DOHH2 (cell line): ENCODE measurements around the gene HMGXB3.

Experiments used
- H3F3A ChIP-seq: fragments of 200-600 bp; sonication (generic), shearing (Covaris generic); 2 replicates; pipeline ENCODE4 v1.6.0; 2016; ENCODE audit warnings: antibody characterized with exemption, mild to moderate bottlenecking; ENCODE audit not compliant: control insufficient read depth, insufficient read depth
- H3K27ac ChIP-seq: fragments of 200-600 bp; sonication (generic); 2 replicates; pipeline ENCODE4 v1.5.1; 2014; ENCODE audit warnings: low read depth, mild to moderate bottlenecking, low read length, moderate library complexity
- H3K27me3 ChIP-seq: fragments of 200-600 bp; sonication (generic); 2 replicates; pipeline ENCODE4 v1.6.1; 2014; ENCODE audit warnings: mild to moderate bottlenecking, low read length, mixed read lengths; ENCODE audit not compliant: control insufficient read depth
- H3K36me3 ChIP-seq: fragments of 200-600 bp; sonication (generic); 2 replicates; pipeline ENCODE4 v1.6.1; 2014; ENCODE audit warnings: mild to moderate bottlenecking, low read length, moderate library complexity, mixed read lengths; ENCODE audit not compliant: control insufficient read depth
- H3K4me1 ChIP-seq: fragments of 200-600 bp; sonication (generic); 2 replicates; pipeline ENCODE4 v1.6.1; 2014; ENCODE audit warnings: mild to moderate bottlenecking, low read length, mixed read lengths; ENCODE audit not compliant: control insufficient read depth
- H3K4me2 ChIP-seq: fragments of 200-600 bp; sonication (generic); 2 replicates; pipeline ENCODE4 v1.6.0; 2014; ENCODE audit warnings: mild to moderate bottlenecking, low read length, moderate library complexity
- H3K4me3 ChIP-seq: fragments of 200-600 bp; sonication (generic); 2 replicates; pipeline ENCODE4 v1.5.1; 2014; ENCODE audit warnings: mild to moderate bottlenecking, low read length, mixed read lengths
- H3K79me2 ChIP-seq: fragments of 200-600 bp; sonication (generic); 2 replicates; pipeline ENCODE4 v1.6.1; 2014; ENCODE audit warnings: mild to moderate bottlenecking, low read length, mixed read lengths; ENCODE audit not compliant: control insufficient read depth
- H3K9me2 ChIP-seq: fragments of 200-600 bp; sonication (generic); replicated peaks from 2 replicates; pipeline ENCODE4 v1.6.1; 2014; ENCODE audit warnings: mild to moderate bottlenecking, low read length, mixed read lengths; ENCODE audit not compliant: control insufficient read depth
- H3K9me3 ChIP-seq: fragments of 200-600 bp; sonication (generic); 2 replicates; pipeline ENCODE4 v1.6.1; 2014; ENCODE audit warnings: antibody characterized with exemption, low read length, mixed read lengths; ENCODE audit not compliant: control insufficient read depth, insufficient read depth
- H4K20me1 ChIP-seq: fragments of 200-600 bp; sonication (generic); 2 replicates; pipeline ENCODE4 v1.6.0; 2014; ENCODE audit warnings: low read depth, mild to moderate bottlenecking, antibody characterized with exemption, low read length, moderate library complexity; ENCODE audit not compliant: control insufficient read depth, insufficient read depth
- CTCF ChIP-seq: fragments of 200-600 bp; sonication (generic); IDR thresholded peaks from one replicate; pipeline ENCODE4 v1.5.1; 2014; ENCODE audit warnings: antibody characterized with exemption, mild to moderate bottlenecking, low read depth, low read length; ENCODE audit not compliant: poor library complexity, severe bottlenecking
- EZH2phosphoT487 ChIP-seq: fragments of 200-600 bp; sonication (generic); IDR thresholded peaks from 2 replicates; pipeline ENCODE4 v1.6.1; 2017; ENCODE audit warnings: borderline replicate concordance, mild to moderate bottlenecking, antibody characterized with exemption, low read length, moderate library complexity, mixed read lengths

HMGXB3 gene

DNA sequence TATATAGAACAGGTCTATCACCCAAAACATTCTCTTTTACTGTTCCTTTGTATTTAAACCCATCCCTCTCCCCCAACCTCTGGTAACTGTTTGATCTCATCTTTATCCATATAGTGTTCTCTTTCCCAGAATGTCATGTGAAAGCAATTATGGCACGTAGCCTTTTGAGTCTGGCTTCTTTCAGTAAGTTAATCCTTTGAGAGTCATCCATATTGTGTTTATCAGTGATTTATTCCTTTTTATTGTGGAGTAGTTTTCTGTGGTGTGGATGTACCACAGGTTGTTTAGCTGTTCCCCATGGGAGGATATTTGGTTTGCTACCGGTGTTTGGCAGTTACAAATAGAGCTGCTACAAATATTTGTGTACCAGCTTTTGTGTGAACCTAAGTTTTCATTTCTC, 38.0 kb downstream of the HMGXB3 start:
- H3F3A ChIP-seq = no peaks in the 10 kb centered on the region

DNA sequence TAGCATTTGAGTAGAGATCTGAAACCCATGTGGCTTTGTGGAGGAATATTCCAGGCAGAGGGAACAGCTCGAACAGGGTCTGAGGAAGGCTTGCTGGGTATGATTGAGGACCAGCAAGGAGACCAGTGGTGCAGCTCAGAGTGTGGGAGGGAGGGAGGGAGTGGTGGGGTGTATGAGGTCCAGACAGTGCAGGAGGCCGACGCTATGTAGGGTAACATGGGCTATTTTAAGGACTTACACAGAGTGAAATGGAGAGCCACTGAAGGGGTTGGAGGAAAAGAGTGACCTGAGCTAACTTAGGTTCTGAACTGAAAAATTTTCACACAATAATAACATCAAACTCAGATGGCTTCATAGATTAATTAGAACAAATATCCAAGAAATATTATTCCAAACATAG, 41.9 kb downstream of the HMGXB3 start:
- Histone ChIP-seq H3K4me1 (no peaks in the 10 kb centered on the region), H4K20me1 (peaks cover 3% of the 10 kb centered on the region; the same call in 1 of the 2 replicates), H3K9me3 (no peaks in the 10 kb centered on the region), H3K27ac (no peak overlapping the region), H3F3A (no peaks in the 10 kb centered on the region), H3K36me3 (peaks cover 87% of the 10 kb centered on the region), H3K79me2 (no peaks in the 10 kb centered on the region), H3K9me2 (no peaks in the 10 kb centered on the region), H3K4me3 (no peak overlapping the region), H3K27me3 (no peaks in the 10 kb centered on the region), H3K4me2 (no peak overlapping the region)
- TF ChIP-seq EZH2phosphoT487 (no peak), CTCF (no peak)

More for the DNA sequence above, 38.0 kb downstream of the HMGXB3 start:
- no peak for TF ChIP-seq CTCF
- TF ChIP-seq EZH2phosphoT487 = no peak
- H3K9me3 ChIP-seq = no peaks in the 10 kb centered on the region
- peaks cover 95% of the 10 kb centered on the region for H3K36me3 ChIP-seq
- peaks cover 9% of the 10 kb centered on the region for H3K4me1 ChIP-seq
- H4K20me1 ChIP-seq = peaks cover 3% of the 10 kb centered on the region; the same call in 1 of the 2 replicates
- H3K27me3 ChIP-seq = no peaks in the 10 kb centered on the region
- H3K4me3 ChIP-seq = no peak overlapping the region
- H3K79me2 ChIP-seq = no peaks in the 10 kb centered on the region; the same call in 1 of the 2 replicates
- H3K4me2 ChIP-seq = no peak overlapping the region
- no peaks in the 10 kb centered on the region for H3K9me2 ChIP-seq
- H3K27ac ChIP-seq = no peak overlapping the region

DNA sequence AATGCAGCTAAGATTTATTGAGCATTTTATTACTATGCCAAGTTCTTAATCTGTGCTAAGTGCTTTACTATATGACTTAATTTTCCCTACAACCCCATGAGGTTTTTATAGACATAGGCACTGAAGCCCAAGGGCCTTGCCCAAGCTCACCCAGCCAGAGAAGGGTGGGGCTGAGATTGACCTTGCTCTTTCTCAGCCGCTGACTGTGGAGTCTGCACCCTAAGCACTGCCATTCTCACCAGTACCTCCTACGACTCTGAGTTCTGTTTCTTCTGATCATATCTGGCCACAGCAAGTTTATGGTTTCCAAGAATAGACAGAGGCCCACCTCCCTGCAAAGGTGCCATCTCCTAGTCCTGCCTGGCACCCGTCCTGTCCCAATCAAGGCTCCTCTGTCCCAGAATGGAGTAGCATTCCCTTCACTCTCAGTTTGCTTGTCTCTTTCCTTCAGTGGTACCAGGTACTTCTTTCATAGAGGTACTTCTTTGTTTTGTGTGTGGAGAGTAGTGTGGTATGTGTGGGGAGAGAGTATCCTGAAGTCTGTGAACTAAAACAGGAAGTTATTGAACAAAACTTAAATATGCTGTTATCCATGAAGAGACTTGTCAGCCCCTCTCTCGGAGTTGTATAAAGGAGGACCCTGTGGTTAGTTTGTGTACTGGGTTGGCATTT, 43.3 kb downstream of the HMGXB3 start:
- Histone ChIP-seq H3K9me2 (no peaks in the 10 kb centered on the region), H3K4me1 (no peaks in the 10 kb centered on the region), H3K4me3 (no peak overlapping the region), H3K9me3 (no peaks in the 10 kb centered on the region), H3K27me3 (no peaks in the 10 kb centered on the region), H3K4me2 (no peak overlapping the region), H3K36me3 (peaks cover 87% of the 10 kb centered on the region), H3F3A (no peaks in the 10 kb centered on the region), H3K79me2 (no peaks in the 10 kb centered on the region), H3K27ac (no peak overlapping the region), H4K20me1 (peaks cover 3% of the 10 kb centered on the region; the same call in 1 of the 2 replicates)
- TF ChIP-seq EZH2phosphoT487 (no peak), CTCF (no peak)
